Lower leg skin (tissue), 4 donors: ENCODE data around the gene KRT16. TPM values are rescaled to one million over a fixed set of nuclear protein-coding genes. Genes with fewer than 3 reads are reported as not detected.

ENCODE experiments used
- DNase-seq, 2 donors: peaks; one replicate each; pipeline ENCODE4 v3.0.0-alpha.2; 2019; ENCODE audit warnings: low spot score in 2 of 2
- H3K4me3 ChIP-seq: fragments of 200-600 bp; sonication (generic); 2 replicates; pipeline ENCODE4 v1.5.1; 2017; ENCODE audit warnings: mild to moderate bottlenecking, low read depth; ENCODE audit not compliant: poor library complexity, severe bottlenecking
- POLR2A ChIP-seq, 2 donors: fragments of 450-650 bp; IDR thresholded peaks; one replicate each; pipeline ENCODE4 v1.6.1; 2016 to 2017; ENCODE audit warnings: antibody characterized with exemption in 2 of 2, mild to moderate bottlenecking in 1 of 2, moderate library complexity in 1 of 2
- WGBS, 2 donors: methylation state at CpG; one replicate each; pipeline ENCODE4 v1.1.5; 2018; 5-methylcytosine and 5-hydroxymethylcytosine counted together
- intact Hi-C: fragments of 100-400 bp; cut with DNase I; formaldehyde crosslinking; loops from one replicate; pipeline ENCODE4 v1.15.0; 2023; ENCODE audit warnings: low total_unique reads
- total RNA-seq, 4 donors: library from RNA; depleted of rRNA; stranded (reverse); fragments of >200 nt; gene quantifications; one replicate each; pipeline ENCODE4 v1.1.0, GENCODE V29; 2016
- TF ChIP-seq, protein P1 (sequence below), 3 donors: fragments of 450-650 bp; IDR thresholded peaks; one replicate each; pipeline ENCODE4 v1.5.1; 2016; ENCODE audit warnings: antibody characterized with exemption in 3 of 3, mild to moderate bottlenecking in 3 of 3, moderate library complexity in 2 of 3

KRT16 gene
- total RNA-seq, 4 donors from 2014 or later, result 79.2 to 447 (median 81.8) TPM

- no peak for TF ChIP-seq POLR2A (IDR thresholded peaks at IDR 0.05)
- TF ChIP-seq, protein P1, sequence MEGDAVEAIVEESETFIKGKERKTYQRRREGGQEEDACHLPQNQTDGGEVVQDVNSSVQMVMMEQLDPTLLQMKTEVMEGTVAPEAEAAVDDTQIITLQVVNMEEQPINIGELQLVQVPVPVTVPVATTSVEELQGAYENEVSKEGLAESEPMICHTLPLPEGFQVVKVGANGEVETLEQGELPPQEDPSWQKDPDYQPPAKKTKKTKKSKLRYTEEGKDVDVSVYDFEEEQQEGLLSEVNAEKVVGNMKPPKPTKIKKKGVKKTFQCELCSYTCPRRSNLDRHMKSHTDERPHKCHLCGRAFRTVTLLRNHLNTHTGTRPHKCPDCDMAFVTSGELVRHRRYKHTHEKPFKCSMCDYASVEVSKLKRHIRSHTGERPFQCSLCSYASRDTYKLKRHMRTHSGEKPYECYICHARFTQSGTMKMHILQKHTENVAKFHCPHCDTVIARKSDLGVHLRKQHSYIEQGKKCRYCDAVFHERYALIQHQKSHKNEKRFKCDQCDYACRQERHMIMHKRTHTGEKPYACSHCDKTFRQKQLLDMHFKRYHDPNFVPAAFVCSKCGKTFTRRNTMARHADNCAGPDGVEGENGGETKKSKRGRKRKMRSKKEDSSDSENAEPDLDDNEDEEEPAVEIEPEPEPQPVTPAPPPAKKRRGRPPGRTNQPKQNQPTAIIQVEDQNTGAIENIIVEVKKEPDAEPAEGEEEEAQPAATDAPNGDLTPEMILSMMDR (IDR thresholded peaks at IDR 0.05), result no peak
- H3K4me3 ChIP-seq, result no peak overlapping the region
- WGBS, 2 donors, result 63 to 65% methylated on average over 5 of the region's 5 CpGs
- no peak for DNase-seq
- intact Hi-C loops, result no loop called here
Measured at GRCh38 chr17:41653421-41653820, 40.9 kb upstream of the KRT16 start.

DNA sequence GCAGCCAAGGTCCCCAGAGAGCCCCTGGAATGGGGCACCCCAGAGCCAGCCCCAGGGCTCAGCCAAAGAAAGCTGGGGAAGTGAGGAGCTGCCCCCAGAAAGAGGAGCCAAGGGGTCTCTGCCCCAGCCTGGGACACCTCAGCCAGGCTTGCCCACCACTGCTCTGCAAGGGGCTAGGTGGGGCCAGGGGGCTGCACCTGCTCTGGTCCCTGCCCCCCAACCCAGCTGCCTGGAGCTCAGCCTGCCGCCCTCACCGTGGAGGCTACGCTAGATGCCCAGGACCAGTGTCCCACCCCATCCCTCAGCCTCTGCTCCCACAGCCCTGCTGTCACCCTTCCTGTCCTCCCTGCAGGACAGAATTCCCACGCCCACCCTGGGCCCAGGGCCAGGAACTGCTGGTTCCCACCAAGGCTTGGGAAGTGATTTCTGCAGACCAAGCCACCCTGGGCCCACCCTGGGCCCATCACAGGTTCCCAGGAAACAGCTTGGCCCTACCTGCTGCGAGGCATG, 39.9 kb upstream of the KRT16 start:
- no peak overlapping the region for H3K4me3 ChIP-seq
- no peak for DNase-seq
- TF ChIP-seq, protein P1 (IDR thresholded peaks at IDR 0.05), result no peak
- no peak for TF ChIP-seq POLR2A (IDR thresholded peaks at IDR 0.05)
- intact Hi-C loops, result no loop called here
- 62 to 75% methylated on average over 3 to 5 of the region's 5 CpGs for WGBS, 2 donors

DNA sequence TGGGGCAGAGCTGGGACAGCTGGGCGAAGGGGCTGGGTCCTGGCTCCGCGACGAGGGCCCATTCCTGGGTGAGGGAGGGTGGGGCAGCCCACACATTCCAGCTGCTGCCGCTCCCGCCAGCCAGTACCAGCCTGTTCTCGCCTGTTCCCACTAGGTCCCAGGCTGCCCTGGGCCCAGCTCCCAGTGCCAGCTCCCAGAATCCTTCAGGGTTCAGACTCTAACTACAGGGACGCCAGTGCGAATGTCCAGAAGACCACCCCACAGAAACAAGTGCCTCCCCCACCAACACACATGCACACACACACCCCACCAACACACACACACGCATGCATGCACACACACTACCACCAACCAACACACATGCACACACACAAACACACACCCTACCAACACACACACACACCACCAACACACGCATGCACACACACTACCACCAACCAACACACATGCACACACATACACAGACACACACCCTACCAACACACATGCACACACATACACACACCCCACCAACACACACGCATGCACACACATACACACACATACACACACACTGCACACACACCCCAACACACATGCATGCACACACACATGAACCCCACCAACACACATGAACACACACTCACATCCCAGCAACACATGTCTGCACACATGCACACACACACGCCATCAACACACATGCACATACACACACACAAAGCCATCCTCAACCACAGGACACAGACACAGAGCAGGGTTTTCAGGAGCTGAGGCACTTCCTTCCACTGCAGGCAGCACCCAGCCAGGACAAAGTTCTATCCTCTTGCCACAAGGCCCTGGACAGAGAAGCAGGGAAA, 39.3 kb upstream of the KRT16 start:
- DNase-seq, result no peak
- H3K4me3 ChIP-seq, result no peak overlapping the region
- 45 to 52% methylated on average over 9 to 13 of the region's 13 CpGs for WGBS, 2 donors
- TF ChIP-seq, protein P1 (IDR thresholded peaks at IDR 0.05), result peak in 1 of 3 donors; percentile 74
- TF ChIP-seq POLR2A (IDR thresholded peaks at IDR 0.05), result no peak
- intact Hi-C loops, result no loop called here

- no peak overlapping the region for H3K4me3 ChIP-seq
- intact Hi-C loops, result no loop called here
- 65 to 78% methylated on average over 6 to 8 of the region's 15 CpGs for WGBS, 2 donors
- no peak for DNase-seq
- TF ChIP-seq, protein P1 (IDR thresholded peaks at IDR 0.05), result no peak
Measured at GRCh38 chr17:41650794-41651624, 38.4 kb upstream of the KRT16 start.

DNA sequence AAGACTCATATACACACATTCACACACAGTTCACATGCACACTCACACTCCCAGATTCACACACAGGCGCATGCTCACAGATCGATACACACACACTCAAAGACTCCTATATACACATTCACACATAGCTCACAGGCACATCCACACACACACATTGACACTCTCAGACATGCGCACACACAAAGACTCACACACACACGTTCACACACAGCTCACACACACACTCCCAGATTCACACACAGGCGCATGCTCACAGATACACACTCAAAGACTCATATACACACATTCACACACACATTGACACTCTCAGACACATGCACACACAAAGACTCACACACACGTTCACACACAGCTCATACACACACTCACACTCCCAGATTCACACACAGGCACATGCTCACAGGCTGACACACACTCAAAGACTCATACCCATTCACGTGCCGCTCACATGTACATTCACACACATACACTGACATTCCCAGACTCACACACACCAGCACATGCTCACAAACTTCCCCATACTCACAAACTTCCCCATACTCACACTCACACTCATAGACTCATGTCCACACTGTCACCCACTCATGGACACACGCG, 37.5 kb upstream of the KRT16 start:
- no peak for DNase-seq
- TF ChIP-seq, protein P1 (IDR thresholded peaks at IDR 0.05), result peak in 1 of 3 donors; percentile 46
- TF ChIP-seq POLR2A (IDR thresholded peaks at IDR 0.05), result no peak
- H3K4me3 ChIP-seq, result no peak overlapping the region
- WGBS, 2 donors, result 86 to 88% methylated on average over 10 of the region's 10 CpGs
- intact Hi-C loops, result loop anchor here (10.0 kb wide), 1 partner anchor 95 kb away; no protein-coding TSS in a partner anchor
